ENCODE data around the gene PDE3A.

Gene PDE3A

GRCh38 chr12:20350026-20350425 is 18.3 kb upstream of the PDE3A start:
- DNase-seq (ENCODE audit: low spot score): no peak
- in situ Hi-C loops (cut with MboI; ENCODE audit: low pct_unique_long_range_greater_than_20kb, low sequenced_read_pairs, unreplicated experiment): no loop called here
- TF ChIP-seq CTCF (IDR thresholded peaks at IDR 0.05; ENCODE audit: extremely low read depth, insufficient read depth, missing control alignments): no peak

DNA sequence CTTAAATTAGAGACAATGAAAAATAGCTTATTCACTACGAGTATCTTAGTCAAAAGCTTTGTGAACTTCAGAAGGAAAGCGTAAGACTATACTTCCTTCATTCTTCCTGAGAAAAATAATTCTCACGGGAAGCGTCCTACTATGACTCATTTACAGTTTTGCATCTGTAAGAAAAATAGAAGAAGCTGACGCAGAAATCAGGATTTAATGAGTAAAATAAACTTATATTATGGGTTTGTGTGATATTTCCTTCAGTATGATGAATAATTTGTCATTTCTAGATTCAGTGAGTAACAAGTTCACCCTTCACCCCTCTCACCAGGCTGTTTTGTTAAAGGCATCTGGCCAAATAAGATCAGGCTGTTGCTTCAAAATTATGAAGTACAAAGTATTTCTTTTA is 17.8 kb upstream of the PDE3A start:
- TF ChIP-seq CTCF (IDR thresholded peaks at IDR 0.05; ENCODE audit: extremely low read depth, insufficient read depth, missing control alignments): no peak
- in situ Hi-C loops (cut with MboI; ENCODE audit: low pct_unique_long_range_greater_than_20kb, low sequenced_read_pairs, unreplicated experiment): no loop called here
- DNase-seq (ENCODE audit: low spot score): no peak

DNA sequence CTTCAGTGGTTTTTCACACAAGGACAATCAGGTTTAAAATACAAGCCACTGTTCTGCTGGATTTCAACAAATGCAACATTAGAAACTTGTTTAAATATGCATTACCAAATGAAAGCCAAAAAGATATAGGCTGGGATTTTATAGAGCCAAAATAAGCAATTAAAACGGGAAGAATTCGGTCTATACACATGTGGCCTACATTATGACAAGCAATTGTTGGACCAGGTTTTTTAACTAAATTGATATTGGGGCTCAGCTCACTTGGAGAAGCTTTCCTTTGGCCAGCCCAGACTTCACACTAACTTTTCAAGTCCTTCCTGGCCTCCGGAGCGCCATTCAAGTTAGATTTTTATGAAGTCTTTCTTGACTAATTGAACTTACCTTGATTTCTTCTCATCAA is 16.9 kb upstream of the PDE3A start:
- in situ Hi-C loops (cut with MboI; ENCODE audit: low pct_unique_long_range_greater_than_20kb, low sequenced_read_pairs, unreplicated experiment): no loop called here
- no peak for TF ChIP-seq CTCF (IDR thresholded peaks at IDR 0.05; ENCODE audit: extremely low read depth, insufficient read depth, missing control alignments)
- DNase-seq (ENCODE audit: low spot score): no peak

DNA sequence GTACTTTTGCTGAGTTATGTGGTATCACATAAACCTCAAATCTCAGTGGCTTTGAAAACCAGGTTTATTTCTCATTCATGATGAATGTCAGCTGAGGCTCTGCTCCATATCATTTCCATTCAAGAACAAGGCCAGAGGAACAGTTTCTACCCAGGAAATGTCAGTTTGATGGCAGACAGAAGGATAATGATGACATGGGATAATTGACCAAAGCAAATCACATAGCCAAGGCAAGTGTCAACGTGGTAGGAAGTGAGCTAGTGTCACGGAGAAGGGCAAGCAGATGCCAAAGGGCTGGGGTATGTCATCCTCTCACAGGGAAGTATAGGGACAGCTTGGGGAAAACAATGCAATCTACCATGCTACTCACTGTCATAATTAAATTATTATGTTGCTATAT is 12.3 kb upstream of the PDE3A start:
- no peak for TF ChIP-seq CTCF (IDR thresholded peaks at IDR 0.05; ENCODE audit: extremely low read depth, insufficient read depth, missing control alignments)
- no peak for DNase-seq (ENCODE audit: low spot score)
- in situ Hi-C loops (cut with MboI; ENCODE audit: low pct_unique_long_range_greater_than_20kb, low sequenced_read_pairs, unreplicated experiment): no loop called here

- no peak for DNase-seq (ENCODE audit: low spot score)
- in situ Hi-C loops (cut with MboI; ENCODE audit: low pct_unique_long_range_greater_than_20kb, low sequenced_read_pairs, unreplicated experiment): no loop called here
- TF ChIP-seq CTCF (IDR thresholded peaks at IDR 0.05; ENCODE audit: extremely low read depth, insufficient read depth, missing control alignments): no peak
Measured at GRCh38 chr12:20360407-20360806, 7.9 kb upstream of the PDE3A start.

GRCh38 chr12:20361416-20361815 is 6.9 kb upstream of the PDE3A start:
- in situ Hi-C loops (cut with MboI; ENCODE audit: low pct_unique_long_range_greater_than_20kb, low sequenced_read_pairs, unreplicated experiment): no loop called here
- no peak for DNase-seq (ENCODE audit: low spot score)
- TF ChIP-seq CTCF (IDR thresholded peaks at IDR 0.05; ENCODE audit: extremely low read depth, insufficient read depth, missing control alignments): no peak

GRCh38 chr12:20364501-20364900 is 3.8 kb upstream of the PDE3A start:
- in situ Hi-C loops (cut with MboI; ENCODE audit: low pct_unique_long_range_greater_than_20kb, low sequenced_read_pairs, unreplicated experiment): no loop called here
- no peak for DNase-seq (ENCODE audit: low spot score)
- no peak for TF ChIP-seq CTCF (IDR thresholded peaks at IDR 0.05; ENCODE audit: extremely low read depth, insufficient read depth, missing control alignments)
